Measurements from ENCODE around the gene FAM53B.

DNA sequence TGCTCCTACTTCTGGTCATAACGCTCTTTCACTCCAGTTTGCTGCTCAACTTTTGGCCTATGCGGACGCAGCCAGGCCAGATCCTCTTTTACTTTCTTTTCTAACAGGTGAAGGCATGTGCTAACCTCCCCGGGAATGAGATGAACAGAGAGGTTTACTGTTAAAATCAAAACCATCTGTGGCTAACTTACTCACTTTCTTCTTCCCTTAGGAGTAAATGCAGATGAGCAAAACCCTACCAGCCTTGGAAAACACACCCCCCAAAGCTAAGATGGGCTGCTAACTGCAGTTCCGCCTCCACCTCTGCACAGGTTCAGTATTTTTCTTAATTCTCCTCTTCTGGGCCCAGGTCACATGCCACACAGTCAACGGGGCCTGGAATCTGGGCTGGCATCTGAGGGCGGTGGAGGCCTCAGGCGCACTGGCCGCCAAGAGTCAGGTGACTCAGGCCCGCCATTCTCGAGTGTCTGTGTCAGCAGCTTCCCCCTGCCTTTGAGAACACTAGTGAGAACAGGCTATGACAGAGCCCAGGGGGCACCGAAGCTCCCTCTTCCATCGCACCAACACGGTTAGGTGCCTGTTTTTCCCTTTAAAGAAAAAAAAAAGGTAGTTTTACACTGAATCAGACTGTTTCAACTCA, 11.1 kb downstream of the FAM53B start:
- TF ChIP-seq GATA2 (IDR thresholded peaks at IDR 0.05; ENCODE audit: low read depth, low read length) (no peak), GATA3 (IDR thresholded peaks at IDR 0.05; ENCODE audit: low read depth, low read length) (no peak)

Data from SH-SY5Y (cell line).